WI38 (cell line): ENCODE results near the gene ADPGK.
"Not testable (repeated sequence)": the region's sequence is repeated elsewhere in the genome, so short reads cannot be mapped to it uniquely, and the experiment has no call there.

ENCODE experiments used
- H3K4me3 ChIP-seq: 2 replicates; pipeline ENCODE4 v1.5.1; 2011; ENCODE audit warnings: low read depth, mild to moderate bottlenecking, control low read depth, low read length
- CTCF ChIP-seq: IDR thresholded peaks from 2 replicates; pipeline ENCODE4 v1.5.1; 2012; ENCODE audit warnings: low read depth, mild to moderate bottlenecking, control low read depth, low read length

ADPGK gene

GRCh38 chr15:72722071-72722696, 61.4 kb downstream of the ADPGK start:
- TF ChIP-seq CTCF: peak; percentile 69
- H3K4me3 ChIP-seq: no peak overlapping the region

- H3K4me3 ChIP-seq: not testable (repeated sequence)
Observed at GRCh38 chr15:72708551-72709303, 74.8 kb downstream of the ADPGK start.

GRCh38 chr15:72706266-72706665, 77.3 kb downstream of the ADPGK start:
- no peak for TF ChIP-seq CTCF
- no peak overlapping the region for H3K4me3 ChIP-seq
